HCEC 1CT (cell line): ENCODE results near the gene EDNRA.

Source experiments
- DNase-seq: peaks from one replicate; pipeline ENCODE4 v3.0.0-alpha.2; 2017

EDNRA gene

GRCh38 chr4:147546349-147546748 lies 65.5 kb downstream of the EDNRA start:
- peak; percentile 92 for DNase-seq

GRCh38 chr4:147547314-147548056 lies 66.6 kb downstream of the EDNRA start:
- peak; percentile 33 for DNase-seq

GRCh38 chr4:147548256-147548655 lies 67.4 kb downstream of the EDNRA start:
- DNase-seq = no peak

- DNase-seq = peak; percentile 62
Observed at GRCh38 chr4:147550626-147551246, 69.8 kb downstream of the EDNRA start.

- peak; percentile 64 for DNase-seq
Observed at GRCh38 chr4:147560625-147561024, 79.7 kb downstream of the EDNRA start.

- DNase-seq = no peak
Observed at GRCh38 chr4:147566762-147567161, 85.9 kb downstream of the EDNRA start.

GRCh38 chr4:147567276-147567675 lies 86.4 kb downstream of the EDNRA start:
- DNase-seq = no peak

- DNase-seq = no peak
Observed at GRCh38 chr4:147570616-147571015, 89.7 kb downstream of the EDNRA start.

- no peak for DNase-seq
Observed at GRCh38 chr4:147571036-147571770, 90.3 kb downstream of the EDNRA start.

GRCh38 chr4:147576084-147576483 lies 95.2 kb downstream of the EDNRA start:
- no peak for DNase-seq

- peak; percentile 86 for DNase-seq
Observed at GRCh38 chr4:147578051-147578476, 97.2 kb downstream of the EDNRA start.

- DNase-seq = no peak
Observed at GRCh38 chr4:147578593-147578992, 97.7 kb downstream of the EDNRA start.

- DNase-seq = peak; percentile 34
Observed at GRCh38 chr4:147580396-147580795, 99.5 kb downstream of the EDNRA start.

GRCh38 chr4:147581606-147582350 lies 100.9 kb downstream of the EDNRA start:
- DNase-seq = peak; percentile 54

- DNase-seq = peak; percentile 45
Observed at GRCh38 chr4:147582386-147583060, 101.6 kb downstream of the EDNRA start.

- no peak for DNase-seq
Observed at GRCh38 chr4:147583876-147584275, 103.0 kb downstream of the EDNRA start.

GRCh38 chr4:147586032-147586431 lies 105.1 kb downstream of the EDNRA start:
- no peak for DNase-seq

- no peak for DNase-seq
Observed at GRCh38 chr4:147586637-147587036, 105.7 kb downstream of the EDNRA start.

GRCh38 chr4:147587041-147587440 lies 106.1 kb downstream of the EDNRA start:
- DNase-seq = no peak

- DNase-seq = no peak
Observed at GRCh38 chr4:147589586-147589985, 108.7 kb downstream of the EDNRA start.

- DNase-seq = no peak
Observed at GRCh38 chr4:147590249-147590920, 109.5 kb downstream of the EDNRA start.

- DNase-seq = peak; percentile 23
Observed at GRCh38 chr4:147591106-147591505, 110.2 kb downstream of the EDNRA start.
